ENCODE results near the gene MRTFB.

Gene MRTFB

GRCh38 chr16:14187517-14188338 is 116.6 kb downstream of the MRTFB start:
- H3K4me3 ChIP-seq (replicated peaks; ENCODE audit: low read depth, low read length) = peak overlapping the region; percentile 39; the same call in 1 of the 2 replicates
- no peak for TF ChIP-seq CTCF (IDR thresholded peaks at IDR 0.05; ENCODE audit: low read depth, low read length, missing control alignments)
- DNase-seq (ENCODE audit: extremely low read depth, low read depth) = no peak

- no peak for DNase-seq (ENCODE audit: extremely low read depth, low read depth)
- no peak overlapping the region for H3K4me3 ChIP-seq (replicated peaks; ENCODE audit: low read depth, low read length)
- TF ChIP-seq CTCF (IDR thresholded peaks at IDR 0.05; ENCODE audit: low read depth, low read length, missing control alignments) = no peak
Observed at GRCh38 chr16:14193316-14193871, 122.3 kb downstream of the MRTFB start.

- no peak for TF ChIP-seq CTCF (IDR thresholded peaks at IDR 0.05; ENCODE audit: low read depth, low read length, missing control alignments)
- DNase-seq (ENCODE audit: extremely low read depth, low read depth) = no peak
- H3K4me3 ChIP-seq (replicated peaks; ENCODE audit: low read depth, low read length) = no peak overlapping the region
Observed at GRCh38 chr16:14194721-14195120, 123.6 kb downstream of the MRTFB start.

- H3K4me3 ChIP-seq (replicated peaks; ENCODE audit: low read depth, low read length) = no peak overlapping the region
- DNase-seq (ENCODE audit: extremely low read depth, low read depth) = no peak
- TF ChIP-seq CTCF (IDR thresholded peaks at IDR 0.05; ENCODE audit: low read depth, low read length, missing control alignments) = no peak
Observed at GRCh38 chr16:14196011-14196410, 124.9 kb downstream of the MRTFB start.

GRCh38 chr16:14196539-14196938 is 125.4 kb downstream of the MRTFB start:
- no peak overlapping the region for H3K4me3 ChIP-seq (replicated peaks; ENCODE audit: low read depth, low read length)
- TF ChIP-seq CTCF (IDR thresholded peaks at IDR 0.05; ENCODE audit: low read depth, low read length, missing control alignments) = no peak
- DNase-seq (ENCODE audit: extremely low read depth, low read depth) = no peak

- TF ChIP-seq CTCF (IDR thresholded peaks at IDR 0.05; ENCODE audit: low read depth, low read length, missing control alignments) = no peak
- no peak for DNase-seq (ENCODE audit: extremely low read depth, low read depth)
- no peak overlapping the region for H3K4me3 ChIP-seq (replicated peaks; ENCODE audit: low read depth, low read length)
Observed at GRCh38 chr16:14198012-14198411, 126.9 kb downstream of the MRTFB start.
